CD4-positive, alpha-beta T cell (primary cell): Measurements from ENCODE around the gene OR2T34. TPM values are rescaled to one million over a fixed set of nuclear protein-coding genes. Genes with fewer than 3 reads are reported as not detected.
"Not testable (repeated sequence)": the region's sequence is repeated elsewhere in the genome, so short reads cannot be mapped to it uniquely, and the experiment has no call there.

ENCODE experiments used
- ATAC-seq: fragments of 200-7000 bp; cut with Tn5 transposase; one replicate; pipeline ENCODE4 v1.10.0; 2022; ENCODE audit warnings: mild to moderate bottlenecking; ENCODE audit not compliant: poor library complexity
- CTCF ChIA-PET: fragments of 350-600 bp; sonication (Branson Sonifier 250); formaldehyde crosslinking; loops from one replicate; lab custom pipeline; 2021; ENCODE audit warnings: antibody characterized with exemption, inconsistent platforms; lab: Charles Lee
- POLR2A ChIA-PET: fragments of 350-600 bp; sonication (Branson Sonifier 250); formaldehyde crosslinking; loops from one replicate; lab custom pipeline; 2021; ENCODE audit warnings: antibody characterized with exemption, inconsistent platforms; lab: Charles Lee
- DNase-seq, 14 experiments: peaks; one replicate each; pipeline ENCODE4 v3.0.0-alpha.2; 2013 to 2020; ENCODE audit warnings: mixed read lengths in 2 of 14
- H3K27ac ChIP-seq, 2 donors: one replicate each; pipeline versions ENCODE4 v1.5.1 to v1.7.0; 2013; ENCODE audit warnings: low read length in 2 of 2, low read depth in 1 of 2, mild to moderate bottlenecking in 1 of 2
- H3K27me3 ChIP-seq, 2 experiments: 1 replicate in 1 of 2; 2 replicates in 1 of 2; pipeline versions ENCODE4 v1.6.1 to v1.7.0; 2013; ENCODE audit warnings: low read length in 2 of 2, control low read depth in 1 of 2, mild to moderate bottlenecking in 1 of 2, moderate library complexity in 1 of 2; ENCODE audit not compliant: insufficient read depth in 2 of 2, control insufficient read depth in 1 of 2
- H3K36me3 ChIP-seq: one replicate; pipeline ENCODE4 v1.6.1; 2013; ENCODE audit warnings: low read length, control low read depth; ENCODE audit not compliant: insufficient read depth
- H3K4me1 ChIP-seq: one replicate; pipeline ENCODE4 v1.6.1; 2013; ENCODE audit warnings: low read length, control low read depth; ENCODE audit not compliant: insufficient read depth
- H3K4me3 ChIP-seq: one replicate; pipeline ENCODE4 v1.5.1; 2013; ENCODE audit warnings: mild to moderate bottlenecking, low read length, moderate library complexity
- H3K9me3 ChIP-seq, 2 experiments: 1 replicate in 1 of 2; 2 replicates in 1 of 2; pipeline versions ENCODE4 v1.6.1 to v1.7.0; 2013; ENCODE audit warnings: low read length in 2 of 2, mild to moderate bottlenecking in 2 of 2, control low read depth in 1 of 2, moderate library complexity in 1 of 2; ENCODE audit not compliant: control insufficient read depth in 1 of 2, insufficient read depth in 1 of 2
- H3K27ac Mint-ChIP-seq: one replicate; pipeline ENCODE4 v1.8.0; 2020; ENCODE audit warnings: mixed read lengths
- H3K27me3 Mint-ChIP-seq: one replicate; pipeline ENCODE4 v1.8.0; 2021; ENCODE audit warnings: mixed read lengths
- H3K36me3 Mint-ChIP-seq: one replicate; pipeline ENCODE4 v1.8.0; 2021; ENCODE audit warnings: low read depth, mixed read lengths
- H3K4me1 Mint-ChIP-seq: one replicate; pipeline ENCODE4 v1.8.0; 2021; ENCODE audit warnings: low read depth, mixed read lengths
- H3K4me3 Mint-ChIP-seq: one replicate; pipeline ENCODE4 v1.8.0; 2020; ENCODE audit warnings: mild to moderate bottlenecking, mixed read lengths
- H3K9me3 Mint-ChIP-seq: one replicate; pipeline ENCODE4 v1.8.0; 2020; ENCODE audit warnings: mixed read lengths
- intact Hi-C, 2 experiments: fragments of 100-400 bp; cut with DNase I in 1 of 2; cut with micrococcal nuclease in 1 of 2; formaldehyde crosslinking; loops; one replicate each; pipeline versions ENCODE4 v1.15.1 to v1.9.0; 2023 to 2025; cut with DNase I, micrococcal nuclease
- polyA plus RNA-seq, 2 donors: library from polyadenylated mRNA; unstranded; fragments of 120-200 nt; gene quantifications; one replicate each; pipeline ENCODE4 v1.2.1, GENCODE V29; 2013
- total RNA-seq, 174 experiments: library from RNA in 2 of 174; stranded (reverse) in 2 of 174; gene quantifications; one replicate each; pipeline ENCODE4 v1.2.3 and lab custom pipeline; 2021 to 2026
- TF ChIP-seq, protein P1 (sequence below): fragments of 200-600 bp; IDR thresholded peaks from one replicate; pipeline ENCODE4 v1.8.0; 2022; ENCODE audit warnings: antibody characterized with exemption, mild to moderate bottlenecking

Gene OR2T34
- total RNA-seq: not detected
- polyA plus RNA-seq (2013, experiment 1 of 2): not detected
- not detected for polyA plus RNA-seq (2013, experiment 2 of 2)
- total RNA-seq (lab: John Stamatoyannopoulos, UW): 0 to 0.05 (median 0) reads per million in 172 experiments

DNA sequence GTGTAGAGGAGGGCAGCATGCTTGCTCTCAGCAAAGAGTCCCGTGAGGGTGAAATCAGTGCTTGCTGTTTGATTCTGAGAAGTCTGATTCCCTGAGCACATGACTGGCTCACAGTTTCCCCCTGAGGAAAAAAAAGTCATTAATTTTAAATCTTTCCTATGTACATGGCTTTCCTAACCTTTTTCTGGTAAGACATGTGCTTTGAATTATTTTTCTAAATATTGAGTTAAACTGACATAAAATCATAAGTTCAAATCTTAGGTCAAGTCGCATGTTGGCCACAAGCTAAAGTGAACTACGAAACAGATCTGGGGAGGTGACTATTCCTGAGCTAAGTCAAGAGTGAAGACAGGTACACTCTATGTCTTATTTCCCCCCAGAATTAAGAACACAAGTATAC, at the start of gene OR2T34:
Gene OR2T34 (minus strand): TSS at position 101 of the 400 bp plus-strand sequence. CDS start 0 bp downstream, at position 101.
- H3K9me3 Mint-ChIP-seq, H3K4me1 ChIP-seq, H3K4me3 Mint-ChIP-seq, DNase-seq, ATAC-seq, H3K4me1 Mint-ChIP-seq, H3K27ac ChIP-seq, H3K36me3 ChIP-seq, H3K27me3 ChIP-seq, H3K27ac Mint-ChIP-seq, H3K4me3 ChIP-seq, intact Hi-C loops, POLR2A ChIA-PET, CTCF ChIA-PET, H3K27me3 Mint-ChIP-seq, H3K9me3 ChIP-seq, H3K36me3 Mint-ChIP-seq: not testable (repeated sequence)

GRCh38 chr1:248622570-248623001, 48.0 kb upstream of the OR2T34 start:
- DNase-seq: peak in 4 of 14 experiments; percentile 11 to 53 (median 38)

DNA sequence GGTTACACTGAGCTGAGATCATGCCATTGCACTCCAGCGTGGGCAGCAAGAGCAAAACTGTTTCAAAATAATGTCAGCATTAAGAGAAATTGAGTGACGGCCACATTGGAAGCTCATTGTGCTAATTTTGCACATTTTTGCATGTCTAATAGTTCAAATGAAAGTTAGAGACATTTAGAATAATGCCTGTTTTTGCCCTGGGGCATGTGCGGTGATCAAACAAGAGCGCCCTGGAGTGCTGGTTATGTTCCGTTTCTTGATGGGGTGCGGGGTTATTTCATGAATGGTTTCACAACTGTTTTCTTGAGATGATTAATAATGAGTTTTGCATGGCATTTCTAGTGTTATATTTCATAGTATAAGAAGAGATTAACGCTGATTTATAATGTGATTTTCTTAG, 47.2 kb upstream of the OR2T34 start:
- H3K36me3 Mint-ChIP-seq: no peaks in the 10 kb centered on the region
- CTCF ChIA-PET: no interaction called here

More at GRCh38 chr1:248622570-248623001, 48.0 kb upstream of the OR2T34 start:
- H3K4me1 Mint-ChIP-seq: no peaks in the 10 kb centered on the region
- POLR2A ChIA-PET: no interaction called here
- H3K9me3 Mint-ChIP-seq: no peaks in the 10 kb centered on the region
- Histone ChIP-seq H3K27ac (no peak overlapping the region), H3K4me1 (no peaks in the 10 kb centered on the region), H3K9me3 (no peaks in the 10 kb centered on the region), H3K27me3 (no peaks in the 10 kb centered on the region), H3K36me3 (no peaks in the 10 kb centered on the region), H3K4me3 (no peak overlapping the region)
- H3K4me3 Mint-ChIP-seq: no peak overlapping the region
- intact Hi-C loops: loop anchor here (2.0 to 5.0 kb wide), 2 partner anchors 184 to 185 kb away; no protein-coding TSS in a partner anchor
- peak; percentile 70 for ATAC-seq
- CTCF ChIA-PET: no interaction called here
- H3K27ac Mint-ChIP-seq: no peak overlapping the region
- H3K27me3 Mint-ChIP-seq: no peaks in the 10 kb centered on the region
- TF ChIP-seq, protein P1, sequence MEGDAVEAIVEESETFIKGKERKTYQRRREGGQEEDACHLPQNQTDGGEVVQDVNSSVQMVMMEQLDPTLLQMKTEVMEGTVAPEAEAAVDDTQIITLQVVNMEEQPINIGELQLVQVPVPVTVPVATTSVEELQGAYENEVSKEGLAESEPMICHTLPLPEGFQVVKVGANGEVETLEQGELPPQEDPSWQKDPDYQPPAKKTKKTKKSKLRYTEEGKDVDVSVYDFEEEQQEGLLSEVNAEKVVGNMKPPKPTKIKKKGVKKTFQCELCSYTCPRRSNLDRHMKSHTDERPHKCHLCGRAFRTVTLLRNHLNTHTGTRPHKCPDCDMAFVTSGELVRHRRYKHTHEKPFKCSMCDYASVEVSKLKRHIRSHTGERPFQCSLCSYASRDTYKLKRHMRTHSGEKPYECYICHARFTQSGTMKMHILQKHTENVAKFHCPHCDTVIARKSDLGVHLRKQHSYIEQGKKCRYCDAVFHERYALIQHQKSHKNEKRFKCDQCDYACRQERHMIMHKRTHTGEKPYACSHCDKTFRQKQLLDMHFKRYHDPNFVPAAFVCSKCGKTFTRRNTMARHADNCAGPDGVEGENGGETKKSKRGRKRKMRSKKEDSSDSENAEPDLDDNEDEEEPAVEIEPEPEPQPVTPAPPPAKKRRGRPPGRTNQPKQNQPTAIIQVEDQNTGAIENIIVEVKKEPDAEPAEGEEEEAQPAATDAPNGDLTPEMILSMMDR: peak; percentile 62
- H3K36me3 Mint-ChIP-seq: no peaks in the 10 kb centered on the region

More for the DNA sequence above, 47.2 kb upstream of the OR2T34 start:
- POLR2A ChIA-PET: no interaction called here
- intact Hi-C loops: loop anchor here (2.0 to 5.0 kb wide), 2 partner anchors 185 to 186 kb away; no protein-coding TSS in a partner anchor
- no peaks in the 10 kb centered on the region for H3K4me1 Mint-ChIP-seq
- ATAC-seq (no peak), DNase-seq (no peak)
- TF ChIP-seq, protein P1: no peak
- Histone ChIP-seq H3K36me3 (no peaks in the 10 kb centered on the region), H3K9me3 (no peaks in the 10 kb centered on the region), H3K27me3 (no peaks in the 10 kb centered on the region), H3K4me1 (no peaks in the 10 kb centered on the region), H3K27ac (no peak overlapping the region), H3K4me3 (no peak overlapping the region)
- H3K27ac Mint-ChIP-seq: no peak overlapping the region
- H3K9me3 Mint-ChIP-seq: no peaks in the 10 kb centered on the region
- no peak overlapping the region for H3K4me3 Mint-ChIP-seq
- no peaks in the 10 kb centered on the region for H3K27me3 Mint-ChIP-seq
